ENCODE results near the gene ARF6.

- TF ChIP-seq GATA3 (IDR thresholded peaks at IDR 0.05; ENCODE audit: low read depth, low read length) (no peak), GATA2 (IDR thresholded peaks at IDR 0.05; ENCODE audit: low read depth, low read length) (no peak)
Observed at GRCh38 chr14:49863487-49864281, 29.2 kb upstream of the ARF6 start.
